Endothelial cell of umbilical vein (primary cell): Measurements from ENCODE around the gene CHIT1. TPM values are rescaled to one million over a fixed set of nuclear protein-coding genes. Genes with fewer than 3 reads are reported as not detected.
A peak's percentile ranks its signal among the peaks of the same experiment; 100 is the strongest.

Experiments
- BruUV-seq: library from RNA; stranded (reverse); fragments of 400-500 nt; replicated peaks from 2 replicates; lab custom pipeline; 2021; lab: Mats Ljungman, UMichigan
- CTCF ChIA-PET: fragments of 300-600, 350-600 bp; sonication (Branson Sonifier 250); formaldehyde crosslinking; loops from one replicate; lab custom pipeline; 2021; ENCODE audit warnings: antibody characterized with exemption, inconsistent platforms; lab: Charles Lee
- POLR2A ChIA-PET: fragments of 300-600, 350-600 bp; sonication (Branson Sonifier 250); formaldehyde crosslinking; loops from one replicate; lab custom pipeline; 2021; ENCODE audit warnings: antibody characterized with exemption, inconsistent platforms; lab: Charles Lee
- DNase-seq: peaks from one replicate; pipeline ENCODE4 v3.0.0-alpha.2; 2011; ENCODE audit warnings: low read depth, low spot score
- FAIRE-seq: peaks from 2 replicates; lab custom pipeline; 2011; peaks lifted over from hg19 to GRCh38; lab: Jason Lieb, UNC
- H2AFZ ChIP-seq: 2 replicates; pipeline ENCODE4 v1.6.0; 2012; ENCODE audit warnings: low read depth, low read length, control low read depth, inconsistent platforms
- H3K27ac ChIP-seq: 2 replicates; pipeline ENCODE4 v1.5.1; 2011; ENCODE audit warnings: low read depth, mild to moderate bottlenecking, control low read depth, low read length, moderate library complexity; ENCODE audit not compliant: insufficient read depth
- H3K27me3 ChIP-seq, 2 experiments: 2 replicates each; pipeline versions ENCODE4 v1.6.0 to v1.6.1; 2011; ENCODE audit warnings: low read length in 2 of 2, mixed read lengths in 1 of 2; ENCODE audit not compliant: control insufficient read depth in 2 of 2, insufficient read depth in 2 of 2
- H3K36me3 ChIP-seq, 2 experiments: 2 replicates in 1 of 2; 3 replicates in 1 of 2; pipeline ENCODE4 v1.5.1; 2011; ENCODE audit warnings: low read length in 2 of 2, mild to moderate bottlenecking in 1 of 2, moderate library complexity in 1 of 2; ENCODE audit not compliant: control insufficient read depth in 2 of 2, insufficient read depth in 2 of 2; ENCODE audit errors: extremely low read depth in 1 of 2
- H3K4me1 ChIP-seq: 3 replicates; pipeline ENCODE4 v1.5.1; 2011; ENCODE audit warnings: mild to moderate bottlenecking, low read length; ENCODE audit not compliant: control insufficient read depth, insufficient read depth; ENCODE audit errors: extremely low read depth
- H3K4me2 ChIP-seq: 2 replicates; pipeline ENCODE4 v1.6.1; 2011; ENCODE audit warnings: low read length, control low read depth, mixed read lengths; ENCODE audit not compliant: insufficient read depth
- H3K4me3 ChIP-seq, 3 experiments: fragments of 200-600 bp in 1 of 3; sonication (generic), shearing (Covaris generic) in 1 of 3; replicated peaks in 1 of 3; 2 replicates each; pipeline ENCODE4 v1.5.1; 2011 to 2016; ENCODE audit warnings: control low read depth in 3 of 3, low read length in 3 of 3, mild to moderate bottlenecking in 2 of 3, inconsistent platforms in 1 of 3, low read depth in 1 of 3, moderate library complexity in 1 of 3; ENCODE audit not compliant: insufficient read depth in 1 of 3
- H3K79me2 ChIP-seq: 2 replicates; pipeline ENCODE4 v1.6.0; 2012; ENCODE audit warnings: low read length, inconsistent platforms; ENCODE audit not compliant: control insufficient read depth, insufficient read depth
- H3K9ac ChIP-seq: replicated peaks from 2 replicates; pipeline ENCODE3; 2011; ENCODE audit warnings: low read length, control low read depth; ENCODE audit not compliant: insufficient read depth; ENCODE audit errors: extremely low read depth
- H3K9me1 ChIP-seq: replicated peaks from 3 replicates; pipeline ENCODE4 v1.6.0; 2011; ENCODE audit warnings: mild to moderate bottlenecking, low read length; ENCODE audit not compliant: control insufficient read depth, insufficient read depth; ENCODE audit errors: extremely low read depth
- H3K9me3 ChIP-seq: replicated peaks from 2 replicates; pipeline ENCODE4 v1.5.1; 2012; ENCODE audit warnings: low read length, inconsistent platforms; ENCODE audit not compliant: control insufficient read depth, insufficient read depth
- H4K20me1 ChIP-seq: replicated peaks from 2 replicates; pipeline ENCODE3; 2011; ENCODE audit warnings: mild to moderate bottlenecking, low read length; ENCODE audit not compliant: control insufficient read depth, insufficient read depth; ENCODE audit errors: extremely low read depth
- EZH2 ChIP-seq: IDR thresholded peaks from 2 replicates; pipeline ENCODE4 v1.6.1; 2012; ENCODE audit warnings: borderline replicate concordance, low read depth, mild to moderate bottlenecking, moderate library complexity, low read length, inconsistent platforms; ENCODE audit not compliant: severe bottlenecking
- FOS ChIP-seq: IDR thresholded peaks from 2 replicates; pipeline ENCODE4 v1.6.1; 2011; ENCODE audit warnings: mild to moderate bottlenecking, low read length, moderate library complexity, borderline replicate concordance; ENCODE audit not compliant: insufficient read depth
- GATA2 ChIP-seq: IDR thresholded peaks from 2 replicates; pipeline ENCODE4 v1.7.0; 2011; ENCODE audit warnings: low read depth, mild to moderate bottlenecking, moderate library complexity, mixed read lengths, low read length; ENCODE audit not compliant: insufficient read length, insufficient read depth
- JUN ChIP-seq: IDR thresholded peaks from 2 replicates; pipeline ENCODE4 v1.6.1; 2011; ENCODE audit warnings: borderline replicate concordance, low read depth; ENCODE audit not compliant: insufficient read length, insufficient read depth
- MYC ChIP-seq: IDR thresholded peaks from one replicate; pipeline ENCODE4 v1.6.1; 2011; ENCODE audit warnings: mild to moderate bottlenecking, low read depth, low read length
- POLR2A ChIP-seq: IDR thresholded peaks from 2 replicates; pipeline ENCODE4 v1.6.1; 2012; ENCODE audit warnings: low read depth, mild to moderate bottlenecking, control low read depth, low read length
- POLR2AphosphoS5 ChIP-seq: IDR thresholded peaks from 2 replicates; pipeline ENCODE4 v1.6.1; 2012; ENCODE audit warnings: low read depth, mild to moderate bottlenecking, control low read depth, low read length, moderate library complexity; ENCODE audit not compliant: insufficient read depth
- dilution Hi-C: fragments of 300-500 bp; cut with MboI; formaldehyde crosslinking; loops from one replicate; pipeline ENCODE4 v1.15.0; 2019; ENCODE audit warnings: low sequenced_read_pairs; ENCODE audit not compliant: extremely low pct_ligation_motif_present
- intact Hi-C: fragments of 100-400 bp; cut with micrococcal nuclease; formaldehyde crosslinking; loops from one replicate; pipeline ENCODE4 v1.10.0; 2022
- polyA plus RNA-seq, 4 experiments: library from polyadenylated mRNA; depleted of rRNA in 3 of 4; stranded (reverse) in 3 of 4; unstranded in 1 of 4; fragments of >200 nt; gene quantifications; 2 replicates each; pipeline versions ENCODE4 v1.2.1 to v1.2.3, GENCODE V29; 2011 to 2012; ENCODE audit warnings: missing spikeins in 1 of 4
- total RNA-seq: library from RNA; stranded (reverse); gene quantifications from 2 replicates; pipeline ENCODE4 v1.2.3, GENCODE V29; 2021
- TF ChIP-seq, protein P1 (sequence below), 2 donors: IDR thresholded peaks; 1 replicate in 1 of 2; 2 replicates in 1 of 2; pipeline ENCODE4 v1.5.1; 2011; ENCODE audit warnings: low read length in 2 of 2, mild to moderate bottlenecking in 2 of 2, moderate library complexity in 2 of 2, control low read depth in 1 of 2, inconsistent platforms in 1 of 2, low read depth in 1 of 2; ENCODE audit not compliant: insufficient read depth in 1 of 2; ENCODE audit errors: extremely low read depth in 1 of 2
- TF ChIP-seq, protein P2 (sequence below): IDR thresholded peaks from 2 replicates; pipeline ENCODE4 v1.6.1; 2011; ENCODE audit not compliant: insufficient read depth, insufficient read length

The CHIT1 gene
- total and polyA plus RNA-seq, 2 donors (not counting 3 experiments of a cell fraction or from before 2014, with no cell fraction given) = not detected

DNA sequence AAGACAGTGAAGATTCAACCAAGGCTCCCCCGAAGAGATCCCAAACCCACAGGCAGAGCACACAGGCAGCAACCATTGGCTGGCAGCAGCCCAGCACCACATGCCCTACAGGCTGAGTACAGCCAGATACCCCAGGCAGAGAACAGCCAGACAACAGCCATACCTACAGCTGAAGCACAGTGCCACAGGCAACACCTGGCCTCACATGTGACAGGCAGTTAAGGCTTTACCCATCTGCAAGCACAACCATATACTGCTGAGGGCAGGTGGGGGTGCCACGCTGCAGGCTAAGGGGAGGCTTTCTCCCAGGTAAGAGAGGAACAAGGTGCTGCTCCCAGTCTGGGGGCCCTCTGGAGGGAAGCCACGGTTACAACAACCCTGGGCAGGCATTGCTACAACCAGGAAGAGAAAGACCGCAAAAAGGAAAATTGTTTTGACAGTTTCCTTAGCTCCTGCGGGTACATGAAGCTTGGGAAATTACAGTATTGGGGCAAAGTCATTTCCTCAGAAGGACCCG, 12.3 kb downstream of the CHIT1 start:
- intact Hi-C loops (no loop called here), dilution Hi-C loops (no loop called here)
- peaks cover 1 to 6% of the 10 kb centered on the region in 2 experiments for H3K27me3 ChIP-seq
- DNase-seq (no peak), FAIRE-seq (no peak)
- BruUV-seq = no TSS peak
- no peaks in the 10 kb centered on the region for H3K9me1 ChIP-seq
- H3K79me2 ChIP-seq = no peaks in the 10 kb centered on the region
- H3K27ac ChIP-seq = no peak overlapping the region
- H3K4me3 ChIP-seq = no peak overlapping the region
- ChIA-PET POLR2A (no interaction called here), CTCF (interaction anchor here (0.9 to 8.7 kb wide), 19 partner anchors 13 to 196 kb away, joined by 3 to 363 read pairs (median 13); partner anchors contain the start of gene ADORA1)
- H3K36me3 ChIP-seq = no peaks in the 10 kb centered on the region
- TF ChIP-seq POLR2A (no peak), FOS (no peak), EZH2 (no peak), GATA2 (no peak)
- H3K4me2 ChIP-seq = no peak overlapping the region
- H3K4me1 ChIP-seq = no peaks in the 10 kb centered on the region
- H3K9ac ChIP-seq = no peak overlapping the region
- no peak overlapping the region for H2AFZ ChIP-seq
- no peaks in the 10 kb centered on the region for H3K9me3 ChIP-seq
- no peaks in the 10 kb centered on the region for H4K20me1 ChIP-seq

- dilution Hi-C loops (no loop called here), intact Hi-C loops (loop anchor here (1.0 kb wide), 3 partner anchors 44 to 177 kb away; no protein-coding TSS in a partner anchor)
- Histone ChIP-seq H3K4me3 (no peak overlapping the region), H3K9ac (no peak overlapping the region), H3K36me3 (no peaks in the 10 kb centered on the region), H3K79me2 (no peaks in the 10 kb centered on the region), H3K9me1 (no peaks in the 10 kb centered on the region), H3K4me1 (no peaks in the 10 kb centered on the region), H2AFZ (no peak overlapping the region), H4K20me1 (no peaks in the 10 kb centered on the region), H3K4me2 (no peak overlapping the region), H3K27me3 (peaks cover 1 to 6% of the 10 kb centered on the region in 2 experiments), H3K9me3 (no peaks in the 10 kb centered on the region), H3K27ac (no peak overlapping the region)
- BruUV-seq = no TSS peak
- DNase-seq (peak; percentile 74), FAIRE-seq (peak; percentile 83)
- TF ChIP-seq GATA2 = no peak
- no peak for TF ChIP-seq POLR2A
- TF ChIP-seq FOS = no peak
- TF ChIP-seq, protein P1, sequence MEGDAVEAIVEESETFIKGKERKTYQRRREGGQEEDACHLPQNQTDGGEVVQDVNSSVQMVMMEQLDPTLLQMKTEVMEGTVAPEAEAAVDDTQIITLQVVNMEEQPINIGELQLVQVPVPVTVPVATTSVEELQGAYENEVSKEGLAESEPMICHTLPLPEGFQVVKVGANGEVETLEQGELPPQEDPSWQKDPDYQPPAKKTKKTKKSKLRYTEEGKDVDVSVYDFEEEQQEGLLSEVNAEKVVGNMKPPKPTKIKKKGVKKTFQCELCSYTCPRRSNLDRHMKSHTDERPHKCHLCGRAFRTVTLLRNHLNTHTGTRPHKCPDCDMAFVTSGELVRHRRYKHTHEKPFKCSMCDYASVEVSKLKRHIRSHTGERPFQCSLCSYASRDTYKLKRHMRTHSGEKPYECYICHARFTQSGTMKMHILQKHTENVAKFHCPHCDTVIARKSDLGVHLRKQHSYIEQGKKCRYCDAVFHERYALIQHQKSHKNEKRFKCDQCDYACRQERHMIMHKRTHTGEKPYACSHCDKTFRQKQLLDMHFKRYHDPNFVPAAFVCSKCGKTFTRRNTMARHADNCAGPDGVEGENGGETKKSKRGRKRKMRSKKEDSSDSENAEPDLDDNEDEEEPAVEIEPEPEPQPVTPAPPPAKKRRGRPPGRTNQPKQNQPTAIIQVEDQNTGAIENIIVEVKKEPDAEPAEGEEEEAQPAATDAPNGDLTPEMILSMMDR (IDR thresholded peaks at IDR 0.05; ENCODE audit: extremely low read depth in 1 of 2, insufficient read depth in 1 of 2, low read depth in 1 of 2, low read length in 2 of 2) = peak; percentile 61 to 68
- TF ChIP-seq MYC = no peak
- no peak for TF ChIP-seq POLR2AphosphoS5
- TF ChIP-seq, protein P2, sequence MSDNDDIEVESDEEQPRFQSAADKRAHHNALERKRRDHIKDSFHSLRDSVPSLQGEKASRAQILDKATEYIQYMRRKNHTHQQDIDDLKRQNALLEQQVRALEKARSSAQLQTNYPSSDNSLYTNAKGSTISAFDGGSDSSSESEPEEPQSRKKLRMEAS = peak; percentile 91
- TF ChIP-seq EZH2 = no peak
- TF ChIP-seq JUN = no peak
- CTCF ChIA-PET = interaction anchor here (0.6 to 8.7 kb wide), 54 partner anchors 9 to 211 kb away, joined by 3 to 363 read pairs (median 7); partner anchors contain the start of genes ADORA1, CHIT1, MYOG and PPFIA4
- POLR2A ChIA-PET = interaction anchor here (1.0 to 1.1 kb wide), 2 partner anchors 98 to 177 kb away, joined by 3 read pairs; no protein-coding TSS in a partner anchor
These were observed 13.0 kb downstream of the CHIT1 start for GRCh38 chr1:203216274-203217138.
